HepG2 (cell line): ENCODE measurements around the gene IGLON5. TPM values are rescaled to one million over a fixed set of nuclear protein-coding genes. Genes with fewer than 3 reads are reported as not detected.

Experiments
- AGO2 ChIP-seq: fragments of 200-400 bp; formaldehyde crosslinking; optimal IDR thresholded peaks from 2 replicates; pipeline ENCODE3; 2017; ENCODE audit warnings: mild to moderate bottlenecking, low read depth, low read length, moderate library complexity
- CHCHD3 ChIP-seq: sonication (generic); formaldehyde crosslinking; IDR thresholded peaks from 2 replicates; pipeline ENCODE4 v1.8.0; 2022; ENCODE audit warnings: mild to moderate bottlenecking, missing genetic modification reagents, moderate library complexity
- ETV5 ChIP-seq: IDR thresholded peaks from 2 replicates; pipeline ENCODE4 v1.6.1; 2018; ENCODE audit warnings: missing biosample characterization, missing genetic modification reagents, inconsistent platforms, borderline replicate concordance
- GATA4 ChIP-seq: sonication (generic); IDR thresholded peaks from 2 replicates; pipeline ENCODE4 v1.6.1; 2016; ENCODE audit warnings: antibody characterized with exemption, low read depth, borderline replicate concordance
- HHEX ChIP-seq: IDR thresholded peaks from 2 replicates; pipeline ENCODE4 v1.6.1; 2016; ENCODE audit warnings: control low read depth
- HOXA9 ChIP-seq: sonication (generic); formaldehyde crosslinking; IDR thresholded peaks from 2 replicates; pipeline ENCODE4 v1.8.1; 2022; ENCODE audit warnings: missing genetic modification reagents, mild to moderate bottlenecking, moderate library complexity, borderline replicate concordance
- SATB2 ChIP-seq: sonication (generic); formaldehyde crosslinking; IDR thresholded peaks from 2 replicates; pipeline ENCODE4 v1.5.0; 2020; ENCODE audit warnings: missing genetic modification reagents
- SOX5 ChIP-seq: IDR thresholded peaks from 2 replicates; pipeline ENCODE4 v1.6.1; 2016; ENCODE audit warnings: borderline replicate concordance
- SRY ChIP-seq: sonication (generic); formaldehyde crosslinking; IDR thresholded peaks from 2 replicates; pipeline ENCODE4 v1.8.0; 2022; ENCODE audit warnings: mild to moderate bottlenecking, missing genetic modification reagents
- ZNF234 ChIP-seq: sonication (generic); formaldehyde crosslinking; conservative IDR thresholded peaks from 2 replicates; pipeline ENCODE4 v1.5.1; 2020; ENCODE audit warnings: mild to moderate bottlenecking, missing genetic modification reagents
- ZNF33A ChIP-seq: sonication (generic); formaldehyde crosslinking; IDR thresholded peaks from 2 replicates; pipeline ENCODE4 v1.5.1; 2020; ENCODE audit warnings: missing genetic modification reagents, mild to moderate bottlenecking, moderate library complexity, borderline replicate concordance
- ZNF367 ChIP-seq: sonication (generic); formaldehyde crosslinking; IDR thresholded peaks from 2 replicates; pipeline ENCODE4 v1.4.0; 2020; ENCODE audit warnings: missing genetic modification reagents, borderline replicate concordance
- ZNF83 ChIP-seq: sonication (generic); formaldehyde crosslinking; IDR thresholded peaks from 2 replicates; pipeline ENCODE4 v1.4.0; 2020; ENCODE audit warnings: missing genetic modification reagents, mild to moderate bottlenecking, borderline replicate concordance
- polyA plus RNA-seq, 8 experiments: library from polyadenylated mRNA; depleted of rRNA in 3 of 8; stranded (reverse) in 7 of 8; unstranded in 1 of 8; fragments of >200 nt; fragmentation: Illumina TruSeq in 4 of 8; extraction: Trizol in 4 of 8; gene quantifications; 2 replicates each; pipeline versions ENCODE4 v1.2.1 to v1.2.3, GENCODE V29; 2011 to 2016; ENCODE audit warnings: low read depth in 4 of 8, missing spikeins in 1 of 8, mixed read lengths in 1 of 8; ENCODE audit not compliant: insufficient read depth in 1 of 8
- total RNA-seq, 5 experiments: library from RNA; depleted of rRNA; stranded (reverse); fragments of >200 nt; fragmentation: Illumina TruSeq; extraction: Trizol; gene quantifications; 2 replicates each; pipeline ENCODE4 v1.2.3, GENCODE V29; 2016; ENCODE audit warnings: low read depth in 1 of 5
- TF ChIP-seq, protein P1 (sequence below): IDR thresholded peaks from 2 replicates; pipeline ENCODE4 v1.6.1; 2016; ENCODE audit warnings: control low read depth
- TF ChIP-seq, protein P2 (sequence below): sonication (generic); formaldehyde crosslinking; IDR thresholded peaks from 2 replicates; pipeline ENCODE4 v1.5.0; 2020; ENCODE audit warnings: missing genetic modification reagents
- TF ChIP-seq, protein P3 (sequence below): sonication (generic); formaldehyde crosslinking; IDR thresholded peaks from 2 replicates; pipeline ENCODE4 v1.4.0; 2020; ENCODE audit warnings: low read depth, mild to moderate bottlenecking, missing genetic modification reagents
- TF ChIP-seq, protein P4 (sequence below), 2 experiments: sonication (generic) in 1 of 2; formaldehyde crosslinking in 1 of 2; IDR thresholded peaks; 2 replicates each; pipeline versions ENCODE4 v1.6.1 to v1.9.0; 2014 to 2022; ENCODE audit warnings: antibody characterized with exemption in 1 of 2, borderline replicate concordance in 1 of 2, inconsistent platforms in 1 of 2, low read depth in 1 of 2, missing genetic modification reagents in 1 of 2

The IGLON5 gene
- total and polyA plus RNA-seq, 2 of the 13 experiments (the other 11 are each of a cell fraction or from before 2014, with no cell fraction given) = 0.04 to 5.7 TPM

DNA sequence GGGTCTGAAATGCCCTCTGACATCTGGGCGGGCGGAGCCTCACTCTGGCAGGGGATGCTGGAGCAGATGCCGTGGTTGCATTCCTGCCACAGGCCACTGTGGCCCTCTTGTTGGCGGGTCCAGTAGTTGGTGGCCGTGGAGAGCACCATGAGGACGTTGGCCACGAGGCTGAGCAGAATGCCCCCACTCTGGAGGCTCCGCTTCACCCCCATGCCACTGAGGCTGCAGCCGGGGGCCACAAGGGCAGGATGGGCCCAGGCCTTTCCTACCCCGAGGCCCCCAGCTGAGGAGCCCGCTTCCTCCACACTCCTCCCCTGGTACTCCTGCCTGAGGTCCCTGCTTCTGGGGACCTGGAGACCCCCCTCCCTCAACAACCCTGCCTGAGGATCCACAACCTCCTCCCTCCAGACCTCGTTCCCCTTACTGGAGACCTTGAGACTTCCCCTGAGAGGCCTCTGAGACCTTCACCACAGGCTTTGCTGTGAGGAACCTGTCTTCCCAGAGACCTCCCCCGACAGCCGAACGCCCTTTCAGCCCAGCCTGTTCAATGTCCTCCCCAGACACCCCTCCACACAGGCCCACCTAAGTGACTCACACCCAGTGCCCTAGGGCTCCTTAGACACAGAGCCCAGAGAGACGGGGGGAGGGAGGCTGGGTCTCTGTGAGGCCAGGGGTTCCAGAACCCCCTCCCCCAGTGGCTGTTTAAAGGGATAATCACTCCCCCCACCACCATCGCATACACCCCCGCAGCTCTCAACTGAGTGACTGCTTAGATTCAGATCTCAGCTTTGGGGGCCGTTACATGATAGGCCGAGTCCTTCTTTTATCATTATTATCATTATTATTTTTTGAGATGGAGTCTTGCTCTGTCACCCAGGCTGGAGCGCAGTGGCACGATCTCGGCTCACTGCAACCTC, 57.2 kb downstream of the IGLON5 start, which contains the start of gene CLDND2 (continued):
- TF ChIP-seq, protein P1, sequence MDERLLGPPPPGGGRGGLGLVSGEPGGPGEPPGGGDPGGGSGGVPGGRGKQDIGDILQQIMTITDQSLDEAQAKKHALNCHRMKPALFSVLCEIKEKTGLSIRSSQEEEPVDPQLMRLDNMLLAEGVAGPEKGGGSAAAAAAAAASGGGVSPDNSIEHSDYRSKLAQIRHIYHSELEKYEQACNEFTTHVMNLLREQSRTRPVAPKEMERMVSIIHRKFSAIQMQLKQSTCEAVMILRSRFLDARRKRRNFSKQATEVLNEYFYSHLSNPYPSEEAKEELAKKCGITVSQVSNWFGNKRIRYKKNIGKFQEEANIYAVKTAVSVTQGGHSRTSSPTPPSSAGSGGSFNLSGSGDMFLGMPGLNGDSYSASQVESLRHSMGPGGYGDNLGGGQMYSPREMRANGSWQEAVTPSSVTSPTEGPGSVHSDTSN (CRISPR knock-in tag) = no peak
- no peak for TF ChIP-seq SATB2 (CRISPR knock-in tag)
- TF ChIP-seq AGO2 = peak; percentile 21
- no peak for TF ChIP-seq ETV5 (CRISPR knock-in tag)
- TF ChIP-seq HHEX (CRISPR knock-in tag) = no peak
- TF ChIP-seq, protein P2, sequence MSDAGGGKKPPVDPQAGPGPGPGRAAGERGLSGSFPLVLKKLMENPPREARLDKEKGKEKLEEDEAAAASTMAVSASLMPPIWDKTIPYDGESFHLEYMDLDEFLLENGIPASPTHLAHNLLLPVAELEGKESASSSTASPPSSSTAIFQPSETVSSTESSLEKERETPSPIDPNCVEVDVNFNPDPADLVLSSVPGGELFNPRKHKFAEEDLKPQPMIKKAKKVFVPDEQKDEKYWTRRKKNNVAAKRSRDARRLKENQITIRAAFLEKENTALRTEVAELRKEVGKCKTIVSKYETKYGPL = no peak
- TF ChIP-seq, protein P3, sequence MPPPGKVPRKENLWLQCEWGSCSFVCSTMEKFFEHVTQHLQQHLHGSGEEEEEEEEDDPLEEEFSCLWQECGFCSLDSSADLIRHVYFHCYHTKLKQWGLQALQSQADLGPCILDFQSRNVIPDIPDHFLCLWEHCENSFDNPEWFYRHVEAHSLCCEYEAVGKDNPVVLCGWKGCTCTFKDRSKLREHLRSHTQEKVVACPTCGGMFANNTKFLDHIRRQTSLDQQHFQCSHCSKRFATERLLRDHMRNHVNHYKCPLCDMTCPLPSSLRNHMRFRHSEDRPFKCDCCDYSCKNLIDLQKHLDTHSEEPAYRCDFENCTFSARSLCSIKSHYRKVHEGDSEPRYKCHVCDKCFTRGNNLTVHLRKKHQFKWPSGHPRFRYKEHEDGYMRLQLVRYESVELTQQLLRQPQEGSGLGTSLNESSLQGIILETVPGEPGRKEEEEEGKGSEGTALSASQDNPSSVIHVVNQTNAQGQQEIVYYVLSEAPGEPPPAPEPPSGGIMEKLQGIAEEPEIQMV = no peak
- no peak for TF ChIP-seq GATA4
- TF ChIP-seq ZNF367 (CRISPR knock-in tag) = no peak
- no peak for TF ChIP-seq SRY (CRISPR knock-in tag)
- 0 out of 2 replicates have a peak, but pooled peaks have one; percentile 21 for TF ChIP-seq HOXA9
- TF ChIP-seq ZNF234 (CRISPR knock-in tag) = no peak
- no peak for TF ChIP-seq SOX5 (CRISPR knock-in tag)
- no peak for TF ChIP-seq CHCHD3
- TF ChIP-seq, protein P4, sequence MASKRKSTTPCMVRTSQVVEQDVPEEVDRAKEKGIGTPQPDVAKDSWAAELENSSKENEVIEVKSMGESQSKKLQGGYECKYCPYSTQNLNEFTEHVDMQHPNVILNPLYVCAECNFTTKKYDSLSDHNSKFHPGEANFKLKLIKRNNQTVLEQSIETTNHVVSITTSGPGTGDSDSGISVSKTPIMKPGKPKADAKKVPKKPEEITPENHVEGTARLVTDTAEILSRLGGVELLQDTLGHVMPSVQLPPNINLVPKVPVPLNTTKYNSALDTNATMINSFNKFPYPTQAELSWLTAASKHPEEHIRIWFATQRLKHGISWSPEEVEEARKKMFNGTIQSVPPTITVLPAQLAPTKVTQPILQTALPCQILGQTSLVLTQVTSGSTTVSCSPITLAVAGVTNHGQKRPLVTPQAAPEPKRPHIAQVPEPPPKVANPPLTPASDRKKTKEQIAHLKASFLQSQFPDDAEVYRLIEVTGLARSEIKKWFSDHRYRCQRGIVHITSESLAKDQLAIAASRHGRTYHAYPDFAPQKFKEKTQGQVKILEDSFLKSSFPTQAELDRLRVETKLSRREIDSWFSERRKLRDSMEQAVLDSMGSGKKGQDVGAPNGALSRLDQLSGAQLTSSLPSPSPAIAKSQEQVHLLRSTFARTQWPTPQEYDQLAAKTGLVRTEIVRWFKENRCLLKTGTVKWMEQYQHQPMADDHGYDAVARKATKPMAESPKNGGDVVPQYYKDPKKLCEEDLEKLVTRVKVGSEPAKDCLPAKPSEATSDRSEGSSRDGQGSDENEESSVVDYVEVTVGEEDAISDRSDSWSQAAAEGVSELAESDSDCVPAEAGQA (IDR thresholded peaks at IDR 0.05; ENCODE audit: low read depth) = no peak
- TF ChIP-seq, protein P4 (CRISPR knock-in tag; IDR thresholded peaks at IDR 0.05; ENCODE audit: borderline replicate concordance) = no peak
- TF ChIP-seq ZNF33A (CRISPR knock-in tag) = no peak
- no peak for TF ChIP-seq ZNF83
